Stimulated activated CD4-positive, alpha-beta T cell treated with anti-CD3 and anti-CD28 coated beads, Interleukin-15, amount 100 ng/mL, for 1 hour (primary cell): ENCODE measurements around the gene ARG2.
A peak's percentile ranks its signal among the peaks of the same experiment; 100 is the strongest.

Experiments used
- DNase-seq, 2 donors: peaks; one replicate each; pipeline ENCODE4 v3.0.0-alpha.2; 2020; ENCODE audit warnings: low read depth in 1 of 2, low spot score in 1 of 2

ARG2 gene

DNA sequence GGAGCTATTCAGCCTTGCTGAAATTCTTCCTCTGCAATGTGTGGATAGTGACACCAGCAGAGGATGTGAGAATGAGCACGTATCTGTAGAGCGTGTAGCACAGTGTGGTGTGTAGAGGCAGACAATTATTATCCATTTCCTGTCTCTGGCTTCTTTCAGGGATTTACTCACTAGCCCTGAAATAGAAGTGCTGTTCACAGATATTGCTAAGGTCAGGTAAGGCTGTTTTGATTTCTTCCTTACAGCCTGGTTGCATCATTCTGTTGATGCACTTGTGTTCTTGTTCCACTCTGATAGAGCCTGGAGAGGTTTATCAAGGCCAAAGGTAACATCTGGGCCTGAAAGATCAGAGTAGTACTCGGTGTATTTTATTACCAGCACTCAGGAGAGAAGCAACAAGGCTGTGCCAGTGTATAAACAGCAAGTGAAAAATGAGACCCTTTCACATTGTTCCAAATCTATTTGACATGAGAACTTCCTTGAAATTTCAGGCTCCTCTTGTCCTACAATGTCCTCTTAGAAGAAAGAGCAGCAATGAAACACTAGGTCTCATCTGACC is 16.7 kb downstream of the ARG2 start:
- no peak for DNase-seq

DNA sequence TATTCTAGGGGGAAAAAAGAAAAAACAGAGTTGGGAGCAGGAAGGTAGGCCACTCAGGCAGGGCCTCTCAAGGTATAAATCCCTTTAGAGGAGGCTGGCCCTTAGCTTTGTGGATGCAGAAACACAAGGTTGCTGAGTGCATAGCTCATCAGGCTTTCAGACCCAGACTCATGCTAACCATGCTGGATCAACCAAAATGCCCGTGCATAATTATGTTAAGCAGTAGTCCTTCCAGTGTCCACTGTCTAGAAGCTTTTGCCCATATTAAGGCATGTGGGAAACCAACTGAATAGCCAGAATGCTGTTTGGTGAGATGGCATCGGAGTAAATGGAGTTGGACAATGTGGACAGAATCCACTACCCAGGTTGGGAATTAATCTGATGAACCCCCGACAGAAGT is 18.9 kb downstream of the ARG2 start:
- DNase-seq: no peak

DNA sequence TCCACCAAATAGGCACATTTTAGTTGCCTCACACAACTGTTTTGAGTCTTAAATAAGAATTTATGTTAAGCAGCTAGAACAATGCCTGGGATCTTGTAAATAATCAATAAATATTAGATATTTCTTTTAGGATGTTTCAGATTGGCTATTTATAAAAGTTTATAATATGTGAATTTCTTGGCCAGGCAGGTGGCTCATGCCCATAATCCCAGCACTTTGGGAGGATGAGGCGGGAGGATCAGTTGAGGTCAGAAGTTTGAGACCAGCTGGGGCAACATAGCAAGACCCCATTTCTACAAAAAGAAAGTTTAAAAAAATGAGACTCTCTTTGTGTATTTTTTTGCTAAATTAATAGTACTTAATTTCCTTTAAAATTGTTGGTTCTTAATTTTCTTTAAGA is 21.8 kb downstream of the ARG2 start:
- no peak for DNase-seq

DNA sequence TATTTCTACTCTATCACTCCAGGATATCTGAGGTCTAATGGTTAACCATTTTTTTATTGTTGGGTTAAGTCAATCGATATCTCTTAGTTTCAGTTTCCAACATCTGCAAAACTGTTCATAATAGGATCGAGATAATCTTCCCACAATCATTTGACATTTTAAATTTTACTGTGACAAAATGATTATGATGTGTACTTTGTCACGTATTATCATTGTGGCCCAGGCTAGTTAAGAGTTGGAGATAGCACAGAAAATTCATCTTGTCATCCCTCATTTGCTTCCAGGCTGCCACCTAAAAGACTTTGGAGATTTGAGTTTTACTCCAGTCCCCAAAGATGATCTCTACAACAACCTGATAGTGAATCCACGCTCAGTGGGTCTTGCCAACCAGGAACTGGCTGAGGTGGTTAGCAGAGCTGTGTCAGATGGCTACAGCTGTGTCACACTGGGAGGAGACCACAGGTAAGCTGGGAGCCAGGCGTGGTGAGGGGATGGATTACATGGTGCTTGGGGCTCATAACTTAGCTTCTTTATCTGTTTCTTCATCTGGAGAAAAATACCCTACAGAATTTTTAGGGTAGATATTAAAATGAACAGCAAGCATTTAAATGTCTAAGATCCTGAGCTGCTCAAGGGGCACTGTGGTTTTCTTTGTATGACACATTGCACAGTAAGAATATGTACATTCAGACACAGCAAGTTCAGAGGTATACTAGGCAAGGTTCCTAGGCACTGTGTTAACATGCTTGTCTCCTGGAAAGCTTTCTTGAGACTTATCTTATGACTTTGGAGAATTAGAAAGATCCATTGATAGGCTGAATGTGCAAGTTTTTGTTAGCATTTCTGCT is 22.4 kb downstream of the ARG2 start:
- DNase-seq: no peak

DNA sequence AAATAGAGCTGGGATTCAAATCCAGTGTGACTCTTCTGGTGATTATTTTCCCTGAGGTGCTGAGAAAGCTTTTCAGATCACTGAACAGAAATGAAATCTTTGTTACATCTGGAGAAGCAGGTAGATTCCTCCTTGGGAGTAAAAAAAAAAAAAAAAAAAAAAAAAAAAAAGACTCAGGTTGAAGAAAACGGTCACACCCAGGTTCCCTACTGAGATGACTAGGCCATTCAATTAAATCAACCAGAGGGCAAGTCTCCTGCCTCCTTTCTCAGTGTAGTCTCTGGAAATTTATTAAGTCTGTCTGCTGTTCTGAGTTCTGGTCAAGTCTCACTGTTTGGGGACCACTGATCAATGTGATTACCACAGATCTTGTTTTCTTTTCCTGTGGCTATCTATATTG is 24.0 kb downstream of the ARG2 start:
- DNase-seq: no peak

DNA sequence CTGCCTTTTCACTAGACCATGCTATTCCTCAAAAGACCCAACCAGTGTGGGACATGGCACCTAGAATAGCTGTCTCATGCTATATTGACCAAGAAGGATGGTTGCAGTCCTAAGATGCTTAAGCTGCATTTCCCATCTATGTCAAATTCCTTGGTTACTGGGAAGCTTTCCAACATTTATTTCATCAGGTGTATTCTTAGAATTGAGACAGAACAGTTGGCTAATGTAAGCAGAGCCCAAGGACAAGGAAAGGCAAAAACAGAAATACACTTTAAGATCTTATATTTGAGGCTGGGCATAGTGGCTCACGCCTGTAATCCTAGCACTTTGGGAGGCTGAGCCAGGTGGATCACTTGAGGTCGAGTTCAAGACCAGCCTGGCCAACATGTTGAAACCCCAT is 24.7 kb downstream of the ARG2 start:
- DNase-seq: no peak

DNA sequence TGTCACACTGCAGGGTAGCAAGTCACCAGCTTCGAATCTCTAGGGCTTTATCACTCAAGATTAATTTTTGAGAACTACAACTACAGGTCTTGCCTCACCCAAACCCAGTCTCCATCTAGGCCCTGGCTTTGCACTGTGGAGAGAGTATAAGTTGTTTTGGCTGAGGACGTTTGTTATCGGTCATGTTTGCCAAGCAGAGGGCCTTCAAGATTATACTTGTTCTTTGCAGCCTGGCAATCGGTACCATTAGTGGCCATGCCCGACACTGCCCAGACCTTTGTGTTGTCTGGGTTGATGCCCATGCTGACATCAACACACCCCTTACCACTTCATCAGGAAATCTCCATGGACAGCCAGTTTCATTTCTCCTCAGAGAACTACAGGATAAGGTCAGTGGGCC is 25.7 kb downstream of the ARG2 start:
- DNase-seq: no peak

DNA sequence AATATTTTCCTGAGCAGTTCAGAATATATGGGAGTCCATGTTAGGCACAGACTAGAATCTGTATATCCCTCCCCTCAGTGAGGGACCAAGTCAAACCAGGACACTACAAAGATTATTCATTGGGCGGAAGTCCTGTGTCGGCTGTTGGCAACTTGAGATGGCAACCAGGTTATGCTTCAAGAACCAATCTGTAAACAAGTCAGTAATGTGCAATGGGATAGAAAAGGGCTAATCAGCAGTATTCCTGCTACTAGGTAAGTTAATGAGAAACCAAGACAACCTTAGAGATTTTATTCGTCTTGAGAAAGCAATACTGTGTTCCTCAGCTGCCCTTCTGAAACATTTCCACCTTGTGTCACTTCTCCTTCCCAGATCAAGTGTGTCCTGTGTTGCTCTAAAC is 26.4 kb downstream of the ARG2 start:
- DNase-seq: no peak

DNA sequence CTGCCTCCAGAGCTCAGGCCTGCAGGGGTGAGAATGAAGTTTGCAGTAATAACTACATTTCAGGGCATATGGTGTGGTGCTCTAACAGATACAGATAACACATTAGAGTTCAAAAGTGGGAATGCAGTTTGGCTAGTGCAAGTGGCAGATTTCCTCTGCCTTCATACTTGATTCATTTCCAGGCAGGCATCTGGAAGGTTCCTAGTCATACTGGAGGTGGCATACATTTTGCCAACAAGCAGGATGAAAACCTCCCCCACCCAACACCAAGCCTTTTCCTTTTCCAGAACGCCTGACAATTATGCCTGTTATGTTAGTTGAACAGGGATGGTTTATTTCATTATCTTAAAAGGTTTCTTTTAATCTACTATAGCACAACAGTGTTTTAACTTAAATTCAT is 30.4 kb downstream of the ARG2 start:
- no peak for DNase-seq

DNA sequence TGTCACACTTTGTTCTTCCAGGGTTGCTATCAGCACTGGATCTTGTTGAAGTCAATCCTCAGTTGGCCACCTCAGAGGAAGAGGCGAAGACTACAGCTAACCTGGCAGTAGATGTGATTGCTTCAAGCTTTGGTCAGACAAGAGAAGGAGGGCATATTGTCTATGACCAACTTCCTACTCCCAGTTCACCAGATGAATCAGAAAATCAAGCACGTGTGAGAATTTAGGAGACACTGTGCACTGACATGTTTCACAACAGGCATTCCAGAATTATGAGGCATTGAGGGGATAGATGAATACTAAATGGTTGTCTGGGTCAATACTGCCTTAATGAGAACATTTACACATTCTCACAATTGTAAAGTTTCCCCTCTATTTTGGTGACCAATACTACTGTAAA is 31.0 kb downstream of the ARG2 start:
- no peak for DNase-seq

DNA sequence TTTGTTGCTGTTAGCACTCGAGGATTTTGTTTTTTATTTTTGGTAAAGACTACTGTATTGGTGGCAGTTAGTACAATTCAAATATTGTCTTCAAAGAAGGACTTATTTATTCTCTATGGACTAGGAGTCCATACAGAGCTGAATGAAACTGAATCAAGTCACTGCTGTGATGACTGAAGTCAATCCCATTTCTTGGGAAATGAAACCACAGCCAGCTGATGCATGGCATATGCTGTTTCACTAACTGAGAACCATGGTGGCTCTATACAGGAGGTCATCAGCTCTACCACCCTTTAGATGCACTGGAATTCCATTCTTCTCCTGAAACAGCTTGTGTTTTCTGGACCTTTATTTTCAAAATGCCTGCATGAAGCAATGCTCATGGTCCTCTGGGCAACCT is 32.5 kb downstream of the ARG2 start:
- no peak for DNase-seq

DNA sequence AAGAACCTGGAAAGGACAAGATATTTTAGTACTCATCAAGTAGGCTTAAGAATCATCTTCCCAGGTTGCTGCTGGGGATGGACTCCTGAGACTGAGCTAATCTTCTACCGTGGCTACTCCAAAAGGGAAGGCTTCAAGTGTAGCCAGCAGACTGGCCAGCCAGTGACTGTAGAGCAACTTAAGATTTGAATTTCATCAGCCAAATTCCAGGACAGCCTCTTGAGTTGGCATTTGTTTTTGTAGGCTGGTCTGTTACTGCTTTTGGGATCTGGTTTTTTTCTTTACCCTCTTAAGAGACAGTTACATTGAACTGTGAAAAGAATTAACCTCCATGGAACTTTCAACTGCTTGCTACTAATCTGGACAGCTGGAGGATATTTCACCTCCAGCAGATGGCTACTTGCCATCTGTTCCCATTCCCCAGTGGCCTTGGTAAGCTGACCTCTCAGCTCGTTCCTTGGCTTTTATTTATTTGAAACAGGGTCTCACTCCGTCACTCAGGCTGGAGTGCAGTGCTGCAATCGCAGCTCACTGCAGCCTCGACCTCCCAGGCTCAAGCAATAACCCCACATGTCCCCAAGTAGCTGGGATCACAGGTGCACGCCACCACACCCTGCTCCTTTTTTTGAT is 34.0 kb downstream of the ARG2 start:
- DNase-seq: no peak

DNA sequence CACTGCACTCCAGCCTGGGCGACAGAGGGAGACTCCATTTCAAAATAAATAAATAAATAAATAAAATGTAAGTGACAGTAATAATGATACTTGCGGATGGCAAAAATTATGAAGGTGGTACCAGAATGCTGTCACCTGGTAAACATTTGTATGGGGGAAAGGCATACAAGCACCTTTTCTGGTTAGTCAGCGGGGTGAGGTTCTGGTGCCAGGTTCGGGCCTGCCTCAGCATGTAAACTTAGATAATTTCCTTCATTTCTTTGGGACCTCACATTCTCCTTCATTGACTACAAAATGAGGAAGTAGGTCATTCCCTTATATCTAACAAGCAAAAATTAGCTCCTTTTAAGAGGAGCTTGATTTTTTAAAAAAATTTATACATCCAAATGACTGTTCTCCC is 43.9 kb downstream of the ARG2 start:
- DNase-seq: no peak

DNA sequence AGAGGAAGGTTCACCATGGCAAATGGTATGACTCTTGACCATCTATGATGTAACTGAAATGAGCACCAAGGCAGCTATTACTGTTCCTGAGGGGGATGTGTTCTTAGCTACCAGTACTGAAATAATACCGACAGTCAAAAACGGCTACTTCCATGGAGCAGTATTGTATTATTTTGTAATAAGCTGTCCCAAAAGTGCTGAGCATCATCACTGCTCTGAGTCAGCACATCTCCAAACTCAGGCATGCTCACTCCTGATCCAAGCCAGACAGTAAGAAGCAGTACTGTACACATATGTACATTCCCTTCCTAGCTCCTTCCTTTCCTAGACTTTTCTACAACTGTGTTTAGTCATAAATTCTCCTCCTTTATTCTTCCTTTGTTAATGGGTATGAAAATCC is 46.1 kb downstream of the ARG2 start:
- DNase-seq: no peak

DNA sequence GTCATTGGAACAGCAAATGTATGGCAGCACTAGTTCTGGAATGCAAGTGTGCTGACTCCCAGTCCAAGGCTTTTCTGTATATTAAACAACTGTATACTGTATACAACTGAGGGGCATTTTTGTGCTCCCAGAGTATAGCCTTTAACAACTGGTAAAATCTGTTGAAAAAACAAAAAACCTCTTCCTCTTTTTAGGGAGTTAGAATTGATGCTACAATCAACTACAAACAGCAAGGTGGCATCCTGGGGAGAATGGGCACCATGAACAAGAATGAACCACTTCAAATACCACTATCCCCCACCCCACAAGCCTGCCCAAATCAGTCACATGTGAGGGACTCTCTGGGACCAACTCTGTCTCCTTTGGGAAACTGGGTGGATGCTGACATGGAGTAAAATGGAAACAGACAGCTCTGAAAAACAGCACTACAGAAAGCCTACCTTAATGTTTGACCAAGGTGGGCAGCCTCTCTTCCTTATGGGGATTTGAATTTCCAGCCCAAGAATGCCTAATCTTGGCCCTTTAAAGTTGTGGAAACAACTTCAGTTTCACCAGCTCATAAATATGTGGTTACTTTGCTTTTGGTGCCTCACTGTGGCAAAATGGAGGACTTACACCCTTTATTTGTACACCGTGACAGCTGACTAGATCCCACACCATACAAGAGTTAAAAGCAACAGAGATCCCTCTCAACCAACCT is 47.2 kb downstream of the ARG2 start:
- no peak for DNase-seq

DNA sequence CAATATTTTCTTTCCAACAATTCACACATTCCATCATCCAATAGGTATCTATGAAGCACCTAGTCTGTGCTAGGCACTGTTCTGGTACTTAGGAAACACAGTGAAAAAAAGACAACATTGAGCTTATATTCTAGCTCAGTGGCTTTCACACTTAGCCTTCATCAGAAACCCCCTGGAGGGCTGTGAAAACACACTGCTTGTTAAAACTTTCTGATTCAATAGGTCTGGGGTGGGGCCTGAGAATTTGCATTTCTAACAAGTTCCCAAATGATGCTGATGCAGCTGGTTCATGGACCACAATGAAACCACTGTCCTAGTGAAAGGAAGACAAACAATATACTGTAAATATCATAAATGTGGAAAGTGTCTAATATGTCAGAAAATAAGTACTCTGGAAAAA is 48.8 kb downstream of the ARG2 start:
- no peak for DNase-seq

DNA sequence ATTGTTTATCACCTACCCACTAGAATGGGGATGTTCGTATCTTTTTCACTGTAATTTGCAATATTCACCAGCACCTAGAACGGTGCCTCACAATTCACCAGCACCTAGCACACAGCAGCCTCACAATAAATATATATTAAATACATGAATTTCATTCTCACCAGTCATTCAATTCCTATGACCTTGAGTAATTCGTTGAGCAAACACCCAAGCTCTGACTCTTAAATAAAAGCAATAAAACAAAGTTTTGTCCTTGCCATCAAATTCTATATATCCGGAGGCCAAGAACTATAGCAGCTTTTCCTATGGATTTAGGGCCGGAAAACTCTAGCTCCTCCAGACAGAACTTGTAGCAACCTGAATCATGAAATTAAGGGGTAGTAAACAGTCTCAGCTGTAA is 53.7 kb downstream of the ARG2 start:
- no peak for DNase-seq

DNA sequence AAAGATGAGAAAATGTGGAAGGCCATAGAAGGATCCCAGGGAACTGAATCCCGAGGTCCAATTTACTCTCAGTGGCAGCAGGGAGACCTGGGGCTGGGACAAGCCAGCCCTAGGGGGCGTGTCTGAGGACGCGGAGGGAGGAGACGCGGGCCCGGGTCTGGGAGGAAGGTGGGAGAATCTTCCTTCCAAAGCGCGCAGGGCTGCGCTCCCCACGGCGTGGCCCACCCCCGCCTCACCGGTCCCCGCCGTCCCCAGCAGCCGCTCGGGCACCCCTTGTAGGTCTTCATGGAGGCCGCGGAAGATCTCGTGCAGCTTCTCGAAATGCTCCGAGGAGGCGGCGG is 54.4 kb downstream of the ARG2 start:
- DNase-seq: peak; percentile 18 to 28

DNA sequence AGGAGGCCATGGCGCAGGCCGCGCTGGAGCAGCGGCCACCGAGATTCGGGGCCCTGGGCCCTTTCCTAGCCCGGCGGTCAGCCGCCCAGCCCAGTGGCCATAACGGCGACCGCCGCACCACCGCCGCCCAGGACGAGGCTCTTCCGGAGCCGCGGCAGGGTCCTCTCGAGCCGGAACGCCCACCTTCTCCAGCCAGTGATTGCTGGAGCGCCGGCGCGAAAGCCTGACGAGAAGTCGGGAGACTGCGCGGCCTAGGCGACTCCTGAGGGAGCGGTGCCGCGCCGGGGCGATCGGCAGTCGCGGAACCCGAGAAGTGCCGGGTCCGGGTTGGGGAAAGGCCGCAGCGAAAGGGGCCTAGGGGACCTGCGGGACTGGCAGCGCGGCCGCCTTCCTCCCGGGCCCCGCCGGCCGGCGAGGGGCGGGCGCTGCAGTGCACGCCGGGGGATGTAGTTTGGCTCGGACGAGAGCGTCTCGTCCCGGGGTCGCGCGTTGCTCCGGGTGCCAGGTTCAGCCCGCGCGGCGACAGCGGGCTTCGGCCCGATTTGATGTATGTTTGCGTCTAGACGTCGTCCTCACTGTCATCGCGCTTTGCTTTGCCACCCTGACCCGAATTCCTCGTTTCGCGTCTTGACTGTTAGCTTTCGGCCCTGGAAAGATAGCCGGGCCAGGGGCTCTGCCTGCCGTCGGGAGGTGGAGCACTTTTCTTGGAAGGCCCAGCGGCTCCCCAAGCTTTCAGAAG is 54.9 kb downstream of the ARG2 start, which contains the start of gene VTI1B:
Gene VTI1B, minus strand, starts transcription at position 153 of the 739 bp plus-strand sequence. Its CDS starts 143 bp downstream, at position 10.
- DNase-seq: peak; percentile 64 to 66

DNA sequence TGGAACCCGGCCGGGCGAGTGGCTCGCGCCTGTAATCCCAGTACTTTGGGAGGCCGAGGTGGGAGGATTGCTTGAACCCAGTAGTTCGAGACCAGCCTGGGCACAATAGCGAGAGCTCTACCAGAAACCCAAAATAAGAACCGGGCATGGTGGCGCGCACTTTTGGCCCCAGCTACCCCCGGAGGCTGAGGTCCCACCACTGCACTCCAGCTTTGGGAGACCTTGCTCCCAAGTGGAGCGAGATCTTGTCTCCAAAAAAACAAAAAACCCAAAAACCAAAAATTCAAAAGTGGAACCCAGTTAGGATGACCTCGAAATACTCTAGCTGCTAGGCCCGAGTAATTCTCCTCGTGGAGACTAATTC is 55.5 kb downstream of the ARG2 start:
- no peak for DNase-seq

DNA sequence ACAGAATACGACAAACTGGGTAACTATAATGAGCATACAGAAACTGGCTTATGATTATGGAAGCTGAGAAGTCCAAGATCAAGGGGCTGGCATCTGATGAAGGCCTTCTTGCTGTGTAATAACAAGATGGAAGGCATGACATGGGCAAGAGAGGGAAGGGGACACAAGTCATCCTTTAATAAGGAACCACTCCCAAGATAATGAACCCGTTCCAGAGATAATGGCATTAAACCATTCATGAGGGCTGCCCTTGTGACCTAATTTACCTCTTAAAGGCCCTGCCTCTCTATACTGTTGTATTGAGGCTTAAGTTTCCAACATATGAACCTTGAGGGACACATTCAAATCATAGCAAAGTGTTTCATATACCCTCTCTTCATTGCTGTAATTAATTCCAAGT is 59.3 kb downstream of the ARG2 start:
- no peak for DNase-seq
